GM23248 (cell line): Measurements from ENCODE around the gene CSRP1. TPM values are rescaled to one million over a fixed set of nuclear protein-coding genes. Genes with fewer than 3 reads are reported as not detected.
A peak's percentile ranks its signal among the peaks of the same experiment; 100 is the strongest.

Source experiments
- DNase-seq: peaks from one replicate; pipeline ENCODE4 v3.0.0-alpha.2; 2015
- H2AFZ ChIP-seq: fragments of 200-600 bp; sonication (generic); 2 replicates; pipeline ENCODE4 v1.6.1; 2016; ENCODE audit warnings: antibody characterized with exemption
- H3F3A ChIP-seq: fragments of 200-600 bp; sonication (generic); 2 replicates; pipeline ENCODE4 v1.6.1; 2016; ENCODE audit warnings: mild to moderate bottlenecking, antibody characterized with exemption, mixed run types; ENCODE audit not compliant: insufficient read depth
- H3K27ac ChIP-seq: fragments of 200-600 bp; sonication (generic); 2 replicates; pipeline ENCODE4 v1.5.1; 2016; ENCODE audit warnings: mild to moderate bottlenecking
- H3K27me3 ChIP-seq: fragments of 200-600 bp; sonication (generic); replicated peaks from 2 replicates; pipeline ENCODE4 v1.6.1; 2016; ENCODE audit warnings: mild to moderate bottlenecking; ENCODE audit not compliant: insufficient read depth
- H3K36me3 ChIP-seq: fragments of 200-600 bp; sonication (generic); 2 replicates; pipeline ENCODE4 v1.6.1; 2016; ENCODE audit warnings: low read depth, mild to moderate bottlenecking
- H3K4me1 ChIP-seq: fragments of 200-600 bp; sonication (generic); 2 replicates; pipeline ENCODE4 v1.6.1; 2016; ENCODE audit warnings: mild to moderate bottlenecking; ENCODE audit not compliant: insufficient read depth
- H3K4me2 ChIP-seq: fragments of 200-600 bp; sonication (generic); one replicate; pipeline ENCODE4 v1.6.1; 2016; ENCODE audit warnings: mild to moderate bottlenecking; ENCODE audit not compliant: unreplicated experiment
- H3K4me3 ChIP-seq: fragments of 200-600 bp; sonication (generic); 2 replicates; pipeline ENCODE4 v1.5.1; 2016; ENCODE audit warnings: mild to moderate bottlenecking
- H3K79me2 ChIP-seq: fragments of 200-600 bp; sonication (generic); 2 replicates; pipeline ENCODE4 v1.6.1; 2016; ENCODE audit warnings: mild to moderate bottlenecking; ENCODE audit not compliant: insufficient read depth
- H3K9ac ChIP-seq: fragments of 200-600 bp; sonication (generic); 2 replicates; pipeline ENCODE4 v1.6.1; 2016; ENCODE audit warnings: mild to moderate bottlenecking
- H3K9me2 ChIP-seq: fragments of 200-600 bp; sonication (generic); 2 replicates; pipeline ENCODE4 v1.6.1; 2016; ENCODE audit warnings: mixed run types, mild to moderate bottlenecking, moderate library complexity; ENCODE audit not compliant: insufficient read depth
- H3K9me3 ChIP-seq: fragments of 200-600 bp; sonication (generic); one replicate; pipeline ENCODE4 v1.6.1; 2017; ENCODE audit warnings: low read depth
- H4K20me1 ChIP-seq: fragments of 200-600 bp; sonication (generic); 2 replicates; pipeline ENCODE4 v1.6.0; 2016; ENCODE audit not compliant: insufficient read depth
- EZH2 ChIP-seq: fragments of 200-600 bp; sonication (generic); IDR thresholded peaks from 2 replicates; pipeline ENCODE4 v1.6.1; 2018; ENCODE audit warnings: antibody characterized with exemption, mild to moderate bottlenecking; ENCODE audit not compliant: insufficient read depth, poor library complexity, severe bottlenecking
- EZH2phosphoT487 ChIP-seq: fragments of 200-600 bp; sonication (generic); IDR thresholded peaks from 2 replicates; pipeline ENCODE4 v1.6.1; 2018; ENCODE audit warnings: antibody characterized with exemption, moderate library complexity, mild to moderate bottlenecking, low read depth; ENCODE audit not compliant: insufficient read depth
- WGBS, 2 experiments: methylation state at CpG; one replicate each; pipeline ENCODE4 v1.1.6; 2015 to 2017; ENCODE audit warnings: low lambda C conversion rate in 2 of 2, low coverage in 1 of 2; ENCODE audit errors: missing lambda C conversion rate in 2 of 2; 5-methylcytosine and 5-hydroxymethylcytosine counted together
- in situ Hi-C: fragments of 300-500 bp; cut with MboI; formaldehyde crosslinking; loops from 2 replicates; pipeline ENCODE4 v1.15.0; 2020
- polyA plus RNA-seq: library from polyadenylated mRNA; unstranded; fragments of >200 nt; fragmentation: Nextera tagmentation; extraction: Ambion mirVana; gene quantifications from 2 replicates; pipeline ENCODE4 v1.2.1, GENCODE V29; 2016
- total RNA-seq: library from RNA; depleted of rRNA; stranded (reverse); fragments of >200 nt; shearing (Covaris generic); gene quantifications from 2 replicates; pipeline ENCODE4 v1.2.3, GENCODE V29; 2014

The CSRP1 gene
- total and polyA plus RNA-seq, 2 experiments from 2014 or later = 510 to 1,160 TPM

- Histone ChIP-seq H2AFZ (no peak overlapping the region), H3K9me3 (no peaks in the 10 kb centered on the region), H3K9me2 (no peaks in the 10 kb centered on the region), H3K4me1 (peaks cover 40% of the 10 kb centered on the region), H4K20me1 (no peaks in the 10 kb centered on the region), H3K9ac (no peak overlapping the region), H3F3A (peaks cover 53% of the 10 kb centered on the region), H3K27ac (no peak overlapping the region), H3K4me3 (no peak overlapping the region), H3K36me3 (peaks cover 43% of the 10 kb centered on the region), H3K79me2 (peaks cover 12% of the 10 kb centered on the region), H3K4me2 (no peak overlapping the region), H3K27me3 (no peaks in the 10 kb centered on the region)
- DNase-seq = no peak
- in situ Hi-C loops = no loop called here
- TF ChIP-seq EZH2phosphoT487 = no peak
- TF ChIP-seq EZH2 = no peak
- 85 to 90% methylated on average over 4 of the region's 4 CpGs for WGBS, 2 experiments
These were observed 21.6 kb downstream of the CSRP1 start for GRCh38 chr1:201485184-201485774.

DNA sequence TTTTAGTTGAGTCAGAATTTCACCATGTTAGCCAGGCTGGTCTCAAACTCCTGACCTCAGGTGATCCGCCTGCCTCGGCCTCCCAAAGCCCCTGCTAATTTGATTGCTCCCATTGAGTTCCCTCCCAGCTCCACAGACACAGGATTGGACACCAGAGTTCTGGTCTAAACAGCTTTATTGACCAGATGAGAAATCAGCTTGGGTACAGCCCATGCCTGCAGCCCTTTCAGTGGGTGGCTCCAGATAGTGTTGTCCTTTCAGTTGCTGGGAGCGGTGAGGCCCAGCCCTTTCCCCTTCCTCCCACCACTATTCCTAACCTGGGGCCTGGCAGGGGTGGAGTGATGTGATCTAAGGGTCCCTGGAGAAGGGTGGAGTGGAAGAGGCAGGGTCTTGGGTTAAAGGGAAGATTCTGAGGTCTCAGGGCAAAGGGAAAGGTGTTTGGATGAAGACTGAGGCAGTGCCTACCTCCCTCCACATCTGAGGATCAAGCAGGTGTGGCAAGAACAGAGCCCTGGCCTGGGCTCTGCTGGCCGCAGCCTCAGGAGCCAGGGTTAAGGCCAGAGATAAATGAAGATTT lies 23.5 kb downstream of the CSRP1 start:
- Histone ChIP-seq H3K4me3 (no peak overlapping the region), H3K9me2 (no peaks in the 10 kb centered on the region), H3K9ac (no peak overlapping the region), H3K4me1 (peaks cover 33% of the 10 kb centered on the region), H3K27me3 (no peaks in the 10 kb centered on the region), H3F3A (peaks cover 50% of the 10 kb centered on the region), H3K9me3 (no peaks in the 10 kb centered on the region), H4K20me1 (no peaks in the 10 kb centered on the region), H3K4me2 (no peak overlapping the region), H2AFZ (no peak overlapping the region), H3K36me3 (peaks cover 34% of the 10 kb centered on the region), H3K79me2 (peaks cover 5% of the 10 kb centered on the region), H3K27ac (peak overlapping the region; percentile 13; the same call in 1 of the 2 replicates)
- no peak for DNase-seq
- no peak for TF ChIP-seq EZH2phosphoT487
- no peak for TF ChIP-seq EZH2
- in situ Hi-C loops = no loop called here
- 98 to 100% methylated on average over 4 of the region's 4 CpGs for WGBS, 2 experiments

GRCh38 chr1:201482755-201483154 lies 24.2 kb downstream of the CSRP1 start:
- no peak overlapping the region for H3K4me3 ChIP-seq
- H3K9me2 ChIP-seq = no peaks in the 10 kb centered on the region
- 0 out of 2 replicates have a peak, but pooled peaks cover 28% of the 10 kb centered on the region for H3K4me1 ChIP-seq
- H4K20me1 ChIP-seq = no peaks in the 10 kb centered on the region
- no peaks in the 10 kb centered on the region for H3K27me3 ChIP-seq
- peaks cover 43% of the 10 kb centered on the region for H3F3A ChIP-seq
- no peaks in the 10 kb centered on the region for H3K79me2 ChIP-seq
- in situ Hi-C loops = no loop called here
- H3K27ac ChIP-seq = no peak overlapping the region
- TF ChIP-seq EZH2phosphoT487 (no peak), EZH2 (no peak)
- no peak for DNase-seq
- 0 out of 2 replicates have a peak overlapping the region, but pooled peaks have one; percentile 13 for H3K9ac ChIP-seq
- 71 to 73% methylated on average over 5 of the region's 5 CpGs for WGBS, 2 experiments
- no peak overlapping the region for H3K4me2 ChIP-seq
- peaks cover 27% of the 10 kb centered on the region for H3K36me3 ChIP-seq
- H3K9me3 ChIP-seq = no peaks in the 10 kb centered on the region
- H2AFZ ChIP-seq = no peak overlapping the region

GRCh38 chr1:201481761-201482493 lies 25.0 kb downstream of the CSRP1 start:
- Histone ChIP-seq H4K20me1 (no peaks in the 10 kb centered on the region), H2AFZ (peak overlapping the region; percentile 21), H3K4me2 (peak overlapping the region; percentile 41), H3K36me3 (peaks cover 22% of the 10 kb centered on the region), H3F3A (peaks cover 40% of the 10 kb centered on the region), H3K79me2 (no peaks in the 10 kb centered on the region), H3K4me1 (peaks cover 34% of the 10 kb centered on the region), H3K4me3 (peak overlapping the region; percentile 3; the same call in 1 of the 2 replicates), H3K27ac (no peak overlapping the region), H3K9me2 (no peaks in the 10 kb centered on the region), H3K9ac (peak overlapping the region; percentile 31; the same call in 1 of the 2 replicates), H3K9me3 (no peaks in the 10 kb centered on the region), H3K27me3 (no peaks in the 10 kb centered on the region)
- in situ Hi-C loops = no loop called here
- TF ChIP-seq EZH2phosphoT487 (no peak), EZH2 (no peak)
- 14 to 15% methylated on average over 35 of the region's 35 CpGs for WGBS, 2 experiments
- peak; percentile 89 for DNase-seq
